ENCODE results near the gene MYL6B. TPM values are rescaled to one million over a fixed set of nuclear protein-coding genes. Genes with fewer than 3 reads are reported as not detected.
A peak's percentile ranks its signal among the peaks of the same experiment; 100 is the strongest.

Gene MYL6B
- total RNA-seq, 6 experiments from 2014 or later: 4.9 to 18.7 (median 12.6) TPM

- Histone ChIP-seq H3K9me3 (no peaks in the 10 kb centered on the region), H3K36me3 (peaks cover 6 to 64% (median 26%) of the 10 kb centered on the region in 4 donors), H3K27me3 (no peaks in the 10 kb centered on the region), H3K4me3 (peak within 1 kb of the TSS; percentile 69 to 89 (median 82)), H3K4me1 (peaks cover 0 to 19% (median 4%) of the 10 kb centered on the region in 4 donors), H3K27ac (peak within 1 kb of the TSS; percentile 64 to 82 (median 64))
- WGBS (ENCODE audit: insufficient coverage, low coverage, low lambda C conversion rate, missing lambda C conversion rate): under 1% methylated on average over 36 of the region's 60 CpGs
- intact Hi-C loops (cut with DNase I): loop anchor here (5.0 to 10.0 kb wide), 2 partner anchors 57 to 59 kb away; partner anchors contain the start of gene RPS26 (in 1 of the 2)
- TF ChIP-seq CTCF (IDR thresholded peaks at IDR 0.05) (no peak), POLR2A (IDR thresholded peaks at IDR 0.05) (peak; percentile 97)
- peak; percentile 99 for DNase-seq
- peak; percentile 93 to 97 (median 95) for ATAC-seq
These were observed 48.1 kb upstream of the MYL6B start, which contains the start of gene PA2G4 for GRCh38 chr12:56104109-56104814. PA2G4 (plus strand) TSS chr12:56104559; CDS start chr12:56104738, 179 bp downstream.

GRCh38 chr12:56104815-56105608 is 47.4 kb upstream of the MYL6B start:
- Histone ChIP-seq H3K36me3 (peaks cover 9 to 64% (median 28%) of the 10 kb centered on the region in 4 donors), H3K27me3 (no peaks in the 10 kb centered on the region), H3K9me3 (no peaks in the 10 kb centered on the region), H3K4me3 (peak overlapping the region; percentile 69 to 89 (median 82)), H3K27ac (peak overlapping the region; percentile 44 to 82 (median 64)), H3K4me1 (peaks cover 0 to 19% (median 4%) of the 10 kb centered on the region in 4 donors)
- ATAC-seq (peak; percentile 19 to 42 (median 26)), DNase-seq (peak in 2 of 3 donors; percentile 35 to 70)
- 1% methylated on average over 13 of the region's 40 CpGs for WGBS (ENCODE audit: insufficient coverage, low coverage, low lambda C conversion rate, missing lambda C conversion rate)
- intact Hi-C loops (cut with DNase I): loop anchor here (5.0 to 10.0 kb wide), 2 partner anchors 58 to 60 kb away; partner anchors contain the start of gene RPS26 (in 1 of the 2)
- TF ChIP-seq POLR2A (IDR thresholded peaks at IDR 0.05) (no peak), CTCF (IDR thresholded peaks at IDR 0.05) (no peak)

GRCh38 chr12:56105609-56105902 is 46.8 kb upstream of the MYL6B start:
- peaks cover 0 to 19% (median 4%) of the 10 kb centered on the region in 4 donors for H3K4me1 ChIP-seq
- H3K27me3 ChIP-seq: no peaks in the 10 kb centered on the region
- no peak for ATAC-seq
- TF ChIP-seq CTCF (IDR thresholded peaks at IDR 0.05): no peak
- no peak for TF ChIP-seq POLR2A (IDR thresholded peaks at IDR 0.05)
- peaks cover 13 to 64% (median 30%) of the 10 kb centered on the region in 4 donors for H3K36me3 ChIP-seq
- peak overlapping the region; percentile 69 to 89 (median 82) for H3K4me3 ChIP-seq
- H3K9me3 ChIP-seq: no peaks in the 10 kb centered on the region
- 30% methylated on average over 2 of the region's 2 CpGs for WGBS (ENCODE audit: insufficient coverage, low coverage, low lambda C conversion rate, missing lambda C conversion rate)
- intact Hi-C loops (cut with DNase I): loop anchor here in 1 of 2 donors (10.0 kb wide), 1 partner anchor 61 kb away; the partner anchor contains the start of gene RPS26
- DNase-seq: no peak
- H3K27ac ChIP-seq: no peak overlapping the region

- Histone ChIP-seq H3K27me3 (no peaks in the 10 kb centered on the region), H3K36me3 (peaks cover 13 to 64% (median 31%) of the 10 kb centered on the region in 4 donors), H3K9me3 (no peaks in the 10 kb centered on the region), H3K4me3 (no peak overlapping the region), H3K27ac (no peak overlapping the region), H3K4me1 (peaks cover 0 to 19% (median 4%) of the 10 kb centered on the region in 4 donors)
- 66% methylated on average over 2 of the region's 3 CpGs for WGBS (ENCODE audit: insufficient coverage, low coverage, low lambda C conversion rate, missing lambda C conversion rate)
- TF ChIP-seq CTCF (IDR thresholded peaks at IDR 0.05) (no peak), POLR2A (IDR thresholded peaks at IDR 0.05) (no peak)
- intact Hi-C loops (cut with DNase I): loop anchor here in 1 of 2 donors (10.0 kb wide), 1 partner anchor 62 kb away; the partner anchor contains the start of gene RPS26
- no peak for DNase-seq
- ATAC-seq: no peak
These were observed 45.1 kb upstream of the MYL6B start for GRCh38 chr12:56107242-56107641.

All from right lobe of liver (tissue), 6 donors.